ENCODE data around the gene C9orf78.
A peak's percentile ranks its signal among the peaks of the same experiment; 100 is the strongest.

The C9orf78 gene

GRCh38 chr9:129848712-129849441 lies 13.8 kb upstream of the C9orf78 start:
- no peak for DNase-seq (ENCODE audit: extremely low read depth in 1 of 2, low read depth in 1 of 2)

DNA sequence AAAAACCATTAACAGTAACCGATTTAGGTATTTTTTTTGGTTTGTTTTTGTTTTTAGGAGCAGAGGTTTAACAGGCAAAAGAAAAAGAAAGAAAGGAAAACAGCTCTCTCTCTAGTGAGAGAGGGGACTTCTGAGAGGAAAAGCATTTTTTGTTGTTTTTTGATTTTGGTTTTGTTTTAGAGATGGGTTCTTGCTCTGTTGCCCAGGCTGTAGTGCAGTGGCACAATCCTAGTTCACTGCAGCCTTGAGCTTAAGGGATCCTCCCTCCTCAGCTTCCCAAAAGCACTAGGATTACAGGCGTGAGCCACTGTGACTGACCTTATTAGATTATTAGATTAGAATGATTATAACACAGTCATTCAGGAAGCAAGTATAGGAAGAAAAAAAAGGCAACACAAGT lies 10.3 kb upstream of the C9orf78 start:
- no peak for DNase-seq (ENCODE audit: extremely low read depth in 1 of 2, low read depth in 1 of 2)

- DNase-seq (ENCODE audit: extremely low read depth in 1 of 2, low read depth in 1 of 2), result no peak
These were observed 6.0 kb upstream of the C9orf78 start for GRCh38 chr9:129841071-129841470.

DNA sequence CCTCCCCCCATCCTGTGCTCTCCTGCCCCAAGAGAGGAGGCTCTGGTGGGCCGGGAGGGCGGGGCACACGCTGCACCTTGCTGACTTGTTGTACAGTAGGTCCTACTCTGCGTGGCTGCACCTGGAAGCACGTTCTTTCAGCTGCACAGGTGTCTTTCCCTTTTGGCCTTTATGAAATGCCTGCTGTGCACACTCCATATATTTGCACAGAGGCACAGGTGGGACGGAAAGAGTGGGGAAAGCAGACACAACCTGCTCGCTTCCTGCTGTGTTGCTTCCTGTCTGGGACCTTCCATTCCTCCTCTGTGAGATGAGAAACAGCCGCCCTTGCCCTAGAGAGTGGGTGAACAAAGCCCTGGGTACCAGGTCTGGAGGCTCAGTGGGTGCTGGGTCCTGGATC lies 5.0 kb upstream of the C9orf78 start:
- DNase-seq (ENCODE audit: extremely low read depth in 1 of 2, low read depth in 1 of 2), result no peak

- DNase-seq (ENCODE audit: extremely low read depth in 1 of 2, low read depth in 1 of 2), result no peak
These were observed 4.4 kb upstream of the C9orf78 start for GRCh38 chr9:129839324-129840023.

GRCh38 chr9:129838707-129839259 lies 3.7 kb upstream of the C9orf78 start:
- no peak for DNase-seq (ENCODE audit: extremely low read depth in 1 of 2, low read depth in 1 of 2)

DNA sequence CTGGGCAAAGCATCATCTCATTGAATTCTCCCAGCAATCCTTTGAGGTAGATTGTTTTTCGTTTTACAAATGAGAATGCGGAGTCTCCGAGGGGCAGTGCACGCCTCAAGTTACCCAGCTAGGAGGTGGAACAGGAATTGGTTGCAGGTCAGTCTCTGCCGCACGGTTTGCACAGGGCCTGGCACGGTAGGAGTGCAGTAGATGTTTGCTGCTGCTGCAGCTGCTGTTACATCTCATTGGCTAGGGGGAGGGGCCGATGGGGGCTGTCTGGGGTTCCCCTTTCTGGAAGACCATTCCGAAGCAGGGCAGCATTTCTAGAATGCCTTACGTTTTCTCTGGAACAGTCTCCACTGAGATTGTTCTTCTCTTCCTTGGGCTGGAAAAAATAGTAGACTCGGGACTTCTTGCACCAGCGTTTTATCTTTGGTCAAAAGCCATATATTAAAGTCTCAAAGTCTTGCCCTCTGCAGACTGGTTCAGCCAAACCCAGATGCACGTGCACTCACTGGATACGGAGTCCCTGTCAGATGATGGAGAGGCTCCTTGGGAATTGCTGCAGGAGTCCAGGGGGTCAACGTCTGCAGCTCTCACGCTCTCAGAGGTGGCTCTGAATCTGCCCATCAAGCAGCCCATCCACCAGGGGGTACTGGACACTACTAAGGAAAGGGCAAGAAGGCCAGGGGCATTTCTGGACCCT lies 1.4 kb upstream of the C9orf78 start:
- DNase-seq (ENCODE audit: extremely low read depth in 1 of 2, low read depth in 1 of 2), result no peak

GRCh38 chr9:129835860-129836223 lies 767 bp upstream of the C9orf78 start:
- DNase-seq (ENCODE audit: extremely low read depth in 1 of 2, low read depth in 1 of 2), result no peak

DNA sequence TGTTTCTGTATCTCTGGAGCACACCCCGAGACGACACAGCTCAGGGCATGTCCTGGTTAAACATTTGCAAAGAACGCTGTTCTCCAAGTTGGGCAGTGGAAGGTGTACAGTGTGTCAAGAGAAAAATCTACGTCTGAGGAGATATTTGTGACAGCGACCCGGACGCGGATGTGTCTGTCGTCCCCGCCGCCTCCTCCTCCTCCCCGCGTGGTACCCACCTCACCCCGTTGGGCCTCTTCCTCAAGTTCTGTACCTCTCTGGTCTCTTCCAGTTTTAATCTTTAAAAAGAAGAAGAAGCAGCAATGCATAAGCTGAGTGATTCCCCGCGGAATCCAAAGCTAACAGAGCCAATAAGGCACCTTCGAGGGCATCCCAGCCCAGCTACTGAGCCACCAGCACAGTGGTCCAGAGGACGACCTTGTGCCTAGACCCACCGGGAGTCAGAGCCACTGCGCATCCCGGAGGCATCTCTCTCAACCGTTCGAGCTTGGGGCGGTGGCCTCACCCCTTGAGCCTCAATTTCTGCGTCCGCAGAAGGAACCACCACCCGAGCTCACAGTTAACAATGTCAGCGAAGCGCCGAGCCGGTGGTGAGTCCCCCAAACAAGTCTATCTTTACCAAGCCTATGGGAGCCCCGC lies 467 bp downstream of the C9orf78 start:
- no peak for DNase-seq (ENCODE audit: extremely low read depth in 1 of 2, low read depth in 1 of 2)

DNA sequence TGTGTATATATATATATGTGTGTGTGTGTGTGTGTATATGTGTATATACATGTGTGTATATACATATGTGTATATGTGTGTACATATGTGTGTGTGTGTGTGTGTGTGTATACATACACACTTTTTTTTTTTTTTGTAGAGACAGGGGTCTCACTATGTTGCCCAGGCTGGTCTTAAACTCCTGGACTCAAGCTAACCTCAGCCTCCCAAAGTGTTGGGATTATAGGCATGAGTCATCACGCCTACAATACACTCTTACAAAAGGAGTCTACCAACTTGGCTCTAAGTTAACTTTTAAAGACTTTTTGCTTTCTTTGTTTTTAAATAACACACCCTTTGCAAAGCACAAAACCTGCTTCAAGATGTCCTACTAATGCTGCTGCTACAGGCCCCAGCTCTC lies 2.1 kb downstream of the C9orf78 start:
- DNase-seq (ENCODE audit: extremely low read depth in 1 of 2, low read depth in 1 of 2), result no peak

GRCh38 chr9:129828969-129829368 lies 6.1 kb downstream of the C9orf78 start:
- no peak for DNase-seq (ENCODE audit: extremely low read depth in 1 of 2, low read depth in 1 of 2)

DNA sequence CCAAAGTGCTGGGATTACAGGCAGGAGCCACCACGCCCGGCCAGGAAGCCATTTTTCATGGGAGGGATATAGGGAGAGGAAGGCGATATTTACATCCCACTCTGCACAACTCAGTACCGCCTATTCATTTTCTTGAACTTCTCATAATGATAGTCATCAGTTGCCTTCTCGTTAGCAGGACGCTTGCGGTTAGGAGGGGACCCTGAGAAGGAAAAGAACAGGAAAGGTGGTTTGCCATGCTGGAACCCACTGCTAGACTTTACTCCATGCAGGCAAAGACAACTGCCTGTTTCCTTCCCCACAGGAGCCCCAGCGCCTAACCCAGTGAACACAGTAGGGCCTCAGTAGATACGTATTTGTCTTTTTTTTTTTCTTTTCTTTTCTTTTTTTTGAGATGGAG lies 7.0 kb downstream of the C9orf78 start:
- no peak for DNase-seq (ENCODE audit: extremely low read depth in 1 of 2, low read depth in 1 of 2)

- no peak for DNase-seq (ENCODE audit: extremely low read depth in 1 of 2, low read depth in 1 of 2)
These were observed 8.3 kb downstream of the C9orf78 start for GRCh38 chr9:129826759-129827158.

GRCh38 chr9:129826344-129826743 lies 8.7 kb downstream of the C9orf78 start:
- no peak for DNase-seq (ENCODE audit: extremely low read depth in 1 of 2, low read depth in 1 of 2)

GRCh38 chr9:129823935-129824601 lies 11.0 kb downstream of the C9orf78 start, which contains the start of gene TOR1A:
TSS of gene TOR1A (minus strand) at chr9:129824136. CDS start at chr9:129824085, 51 bp downstream.
- peak; percentile 76 to 86 for DNase-seq (ENCODE audit: extremely low read depth in 1 of 2, low read depth in 1 of 2)

GRCh38 chr9:129823542-129823934 lies 11.5 kb downstream of the C9orf78 start:
- no peak for DNase-seq (ENCODE audit: extremely low read depth in 1 of 2, low read depth in 1 of 2)

DNA sequence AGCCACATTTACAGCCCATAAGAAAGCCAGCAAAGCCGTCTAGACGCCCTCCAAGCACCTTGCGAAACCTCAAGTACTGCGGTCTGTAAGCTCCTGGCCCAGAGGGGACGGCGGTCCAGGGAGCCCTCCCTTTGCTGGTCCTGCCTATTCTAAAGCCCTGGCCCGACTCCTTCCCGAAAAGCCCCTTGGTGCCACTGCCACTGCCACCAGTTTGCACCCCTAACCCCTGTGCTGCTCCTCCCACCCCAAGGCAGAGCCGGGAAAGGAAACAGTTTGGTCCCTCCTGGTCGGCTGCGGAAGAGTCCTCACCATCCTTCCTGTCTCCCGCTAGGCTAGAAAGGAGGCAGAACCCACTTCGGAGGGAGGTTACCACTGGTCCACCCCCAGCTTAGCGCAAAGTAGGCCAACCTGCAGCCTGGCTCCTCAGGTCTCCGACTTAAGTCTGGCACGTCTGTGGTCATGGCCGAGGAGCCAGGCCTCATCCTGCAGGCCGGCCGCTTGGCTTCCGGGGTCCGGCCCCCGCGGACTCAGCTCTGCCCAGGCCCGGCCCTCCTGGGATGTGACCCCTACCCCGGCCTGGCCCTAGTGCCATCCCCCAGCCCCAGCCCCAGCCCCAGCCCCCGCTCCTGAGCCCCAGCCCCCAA lies 12.1 kb downstream of the C9orf78 start:
- DNase-seq (ENCODE audit: extremely low read depth in 1 of 2, low read depth in 1 of 2), result no peak

DNA sequence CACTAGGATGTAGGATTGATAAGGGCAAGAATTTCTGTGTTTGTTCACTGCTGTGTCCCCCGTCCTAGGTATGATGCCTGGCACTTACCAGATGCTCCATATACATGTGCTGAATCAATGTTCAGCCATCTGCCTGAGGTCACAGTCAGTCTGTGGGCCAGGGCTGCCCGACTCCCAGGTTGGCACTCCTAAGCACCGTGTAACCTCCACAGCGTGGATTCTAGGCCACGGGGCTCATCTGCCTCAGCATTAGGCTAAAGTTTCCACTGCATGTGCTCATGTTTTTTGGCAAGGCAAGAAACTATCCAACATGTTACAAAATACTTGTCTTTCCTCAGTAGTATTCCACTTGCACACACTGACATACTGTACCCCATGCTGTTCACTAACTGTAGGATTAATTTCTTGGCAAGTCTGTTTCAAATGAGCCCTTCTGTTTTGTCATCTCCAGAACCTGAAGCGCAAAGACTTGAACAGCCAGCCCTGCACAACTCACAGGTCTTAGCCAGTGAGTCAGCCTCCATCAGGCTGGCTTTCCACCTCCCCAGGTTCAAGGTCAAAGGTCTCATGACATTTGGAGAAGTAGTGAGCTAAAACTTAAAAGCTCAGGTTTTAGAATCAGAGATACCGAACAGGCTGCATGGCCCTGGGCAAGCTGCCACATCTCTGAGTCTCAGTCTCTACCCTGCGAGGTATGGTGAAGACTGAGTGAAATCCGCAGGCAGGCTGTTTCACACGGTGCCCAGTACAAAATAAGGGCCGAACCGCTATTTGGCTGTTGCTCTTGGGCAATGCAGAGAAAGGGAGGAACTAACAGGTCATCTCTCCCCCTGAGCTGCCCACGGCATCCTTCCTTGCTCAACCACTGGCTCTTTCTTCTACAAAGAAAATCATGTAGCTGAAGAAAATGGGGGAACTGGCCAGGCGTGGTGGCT lies 18.3 kb downstream of the C9orf78 start:
- no peak for DNase-seq (ENCODE audit: extremely low read depth in 1 of 2, low read depth in 1 of 2)

- no peak for DNase-seq (ENCODE audit: extremely low read depth in 1 of 2, low read depth in 1 of 2)
These were observed 19.8 kb downstream of the C9orf78 start for GRCh38 chr9:129815278-129815677.
